Heart left ventricle (tissue), 16 donors: ENCODE data around the gene CTNNA1. TPM values are rescaled to one million over a fixed set of nuclear protein-coding genes. Genes with fewer than 3 reads are reported as not detected.

ENCODE experiments used
- ATAC-seq, 4 donors: fragments of 200-7000 bp; cut with Tn5 transposase; one replicate each; pipeline ENCODE4 v1.9.1; 2020 to 2022; ENCODE audit warnings: moderate library complexity in 4 of 4, mild to moderate bottlenecking in 3 of 4, moderate number of reproducible peaks in 1 of 4
- DNase-seq, 5 donors: peaks; one replicate each; pipeline ENCODE4 v3.0.0-alpha.2; 2020
- H3K27ac ChIP-seq, 12 donors: fragments of 200-600 bp; sonication (generic) in 4 of 12; one replicate each; pipeline versions ENCODE4 v1.5.0 to v1.8.0; 2016 to 2022; ENCODE audit warnings: mild to moderate bottlenecking in 2 of 12
- H3K27me3 ChIP-seq, 9 donors: fragments of 200-600 bp; sonication (generic) in 2 of 9; one replicate each; pipeline versions ENCODE4 v1.5.1 to v1.8.0; 2016 to 2022; ENCODE audit warnings: mild to moderate bottlenecking in 3 of 9
- H3K36me3 ChIP-seq, 9 donors: fragments of 200-600 bp; sonication (generic) in 2 of 9; one replicate each; pipeline versions ENCODE4 v1.5.0 to v1.8.0; 2018 to 2022; ENCODE audit warnings: mild to moderate bottlenecking in 2 of 9
- H3K4me1 ChIP-seq, 12 donors: fragments of 200-600 bp; sonication (generic) in 4 of 12; one replicate each; pipeline versions ENCODE4 v1.5.0 to v1.8.0; 2016 to 2022; ENCODE audit warnings: mild to moderate bottlenecking in 3 of 12
- H3K4me3 ChIP-seq, 12 donors: fragments of 200-600 bp; sonication (generic) in 4 of 12; one replicate each; pipeline versions ENCODE4 v1.5.0 to v1.8.0; 2017 to 2022; ENCODE audit warnings: mild to moderate bottlenecking in 9 of 12, moderate library complexity in 4 of 12
- H3K9me3 ChIP-seq, 12 donors: fragments of 200-600 bp; sonication (generic) in 4 of 12; one replicate each; pipeline versions ENCODE4 v1.5.0 to v1.8.0; 2016 to 2022; ENCODE audit warnings: mild to moderate bottlenecking in 1 of 12
- POLR2A ChIP-seq, 2 donors: fragments of 450-650 bp; IDR thresholded peaks; one replicate each; pipeline ENCODE4 v1.6.1; 2017; ENCODE audit warnings: antibody characterized with exemption in 2 of 2, mild to moderate bottlenecking in 2 of 2, moderate library complexity in 2 of 2
- WGBS, 4 donors: extraction: QIAGEN DNeasy Blood & Tissue Kit in 2 of 4; methylation state at CpG; one replicate each; pipeline versions ENCODE4 v1.1.5 to v1.1.7; 2013 to 2018; 5-methylcytosine and 5-hydroxymethylcytosine counted together
- intact Hi-C, 10 donors: fragments of 100-400 bp; cut with DNase I; formaldehyde crosslinking; loops; one replicate each; pipeline versions ENCODE4 v1.11.1 to v1.14.2; 2022
- polyA plus RNA-seq, 2 donors: library from polyadenylated mRNA; stranded (reverse); fragments of 200-250 nt; gene quantifications; one replicate each; pipeline ENCODE4 v1.2.3, GENCODE V29; 2013
- total RNA-seq, 9 donors: library from RNA; depleted of rRNA in 2 of 9; stranded (reverse); fragments of >200 nt in 2 of 9; fragmentation: NEBNext Ultra II Directional in 3 of 9; extraction: Animal tissue kit (Norgen Biotek cat#: 25700) in 3 of 9; gene quantifications; one replicate each; pipeline versions ENCODE4 v1.1.0 to v1.2.4, GENCODE V29; 2016 to 2023
- TF ChIP-seq, protein P1 (sequence below), 12 donors: fragments of 200-600 bp; sonication (generic) in 4 of 12; IDR thresholded peaks; one replicate each; pipeline versions ENCODE4 v1.5.0 to v1.8.0; 2018 to 2022; ENCODE audit warnings: antibody characterized with exemption in 12 of 12, mild to moderate bottlenecking in 5 of 12
- donor health status: ischemic (EF 13 %, LVEDD 7.1; RV severe dilation, severe dysfunction).
- donor health status: healthy with polysubstance abuse.
- donor health status: DM: no; HTN: yes; CAD: no.
- donor health status: DM: no; HTN: no; CAD: no.
- donor health status: ischemic (EF 25% LVEDD 6.9; RV normal size, moderate dysfunction).
- donor health status: ischemic (EF 25% LVEDD 5.7; RV mildly dilated, moderate dysfunction).
- donor health status: healthy.
- donor health status: DM: yes; HTN: yes; CAD: no.
- donor health status: ischemic (EF 35%, LVEDD 5.7; RV mildly dilated, moderate dysfunction).
- donor health status: nonischemic (EF 11% LVEDD 7.7; RV severe dilation, severe dysfunction).
- donor health status: DM: yes; HTN: yes; CAD: no.
- donor health status: PGD.
- donor health status: ischemic (EF 29% LVEDD 5.4; RV normal size, mild dysfunction).
- donor health status: nonischemic (EF 23%, LVEDD 6.1; RV moderate dilation, normal function).

CTNNA1 gene
- total and polyA plus RNA-seq, 11 donors, result 140 to 460 (median 399) TPM

DNA sequence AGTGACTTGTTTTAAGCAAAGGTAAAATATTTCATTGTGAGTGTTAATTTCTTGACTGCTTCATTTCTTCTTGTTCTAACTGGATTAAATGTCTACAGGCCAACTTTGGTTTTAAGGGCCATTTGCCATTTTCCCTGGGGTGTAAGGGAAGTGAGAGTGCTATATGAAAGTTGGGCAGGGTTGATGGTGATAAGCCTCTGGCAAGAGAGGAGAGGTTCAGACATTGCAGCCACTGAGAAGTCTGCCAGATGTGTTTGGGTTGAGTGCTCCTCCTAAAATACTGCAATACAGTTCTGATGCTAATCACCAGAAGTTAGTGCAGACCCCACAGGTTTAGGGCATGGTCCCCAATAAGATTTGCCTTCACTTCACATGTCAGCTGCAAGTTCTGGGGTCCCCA is 136.8 kb downstream of the CTNNA1 start:
- DNase-seq, result no peak
- H3K27ac ChIP-seq, result no peak overlapping the region
- no peak for ATAC-seq
- H3K9me3 ChIP-seq, result peaks cover 0 to 11% (median 0%) of the 10 kb centered on the region in 12 donors
- no peaks in the 10 kb centered on the region for H3K27me3 ChIP-seq
- no peak overlapping the region for H3K4me3 ChIP-seq
- intact Hi-C loops, result no loop called here
- H3K36me3 ChIP-seq, result peaks cover 2 to 85% (median 61%) of the 10 kb centered on the region in 9 donors
- TF ChIP-seq, protein P1, sequence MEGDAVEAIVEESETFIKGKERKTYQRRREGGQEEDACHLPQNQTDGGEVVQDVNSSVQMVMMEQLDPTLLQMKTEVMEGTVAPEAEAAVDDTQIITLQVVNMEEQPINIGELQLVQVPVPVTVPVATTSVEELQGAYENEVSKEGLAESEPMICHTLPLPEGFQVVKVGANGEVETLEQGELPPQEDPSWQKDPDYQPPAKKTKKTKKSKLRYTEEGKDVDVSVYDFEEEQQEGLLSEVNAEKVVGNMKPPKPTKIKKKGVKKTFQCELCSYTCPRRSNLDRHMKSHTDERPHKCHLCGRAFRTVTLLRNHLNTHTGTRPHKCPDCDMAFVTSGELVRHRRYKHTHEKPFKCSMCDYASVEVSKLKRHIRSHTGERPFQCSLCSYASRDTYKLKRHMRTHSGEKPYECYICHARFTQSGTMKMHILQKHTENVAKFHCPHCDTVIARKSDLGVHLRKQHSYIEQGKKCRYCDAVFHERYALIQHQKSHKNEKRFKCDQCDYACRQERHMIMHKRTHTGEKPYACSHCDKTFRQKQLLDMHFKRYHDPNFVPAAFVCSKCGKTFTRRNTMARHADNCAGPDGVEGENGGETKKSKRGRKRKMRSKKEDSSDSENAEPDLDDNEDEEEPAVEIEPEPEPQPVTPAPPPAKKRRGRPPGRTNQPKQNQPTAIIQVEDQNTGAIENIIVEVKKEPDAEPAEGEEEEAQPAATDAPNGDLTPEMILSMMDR (IDR thresholded peaks at IDR 0.05), result no peak
- TF ChIP-seq POLR2A (IDR thresholded peaks at IDR 0.05), result no peak
- H3K4me1 ChIP-seq, result peaks cover 0 to 4% (median 0%) of the 10 kb centered on the region in 12 donors

DNA sequence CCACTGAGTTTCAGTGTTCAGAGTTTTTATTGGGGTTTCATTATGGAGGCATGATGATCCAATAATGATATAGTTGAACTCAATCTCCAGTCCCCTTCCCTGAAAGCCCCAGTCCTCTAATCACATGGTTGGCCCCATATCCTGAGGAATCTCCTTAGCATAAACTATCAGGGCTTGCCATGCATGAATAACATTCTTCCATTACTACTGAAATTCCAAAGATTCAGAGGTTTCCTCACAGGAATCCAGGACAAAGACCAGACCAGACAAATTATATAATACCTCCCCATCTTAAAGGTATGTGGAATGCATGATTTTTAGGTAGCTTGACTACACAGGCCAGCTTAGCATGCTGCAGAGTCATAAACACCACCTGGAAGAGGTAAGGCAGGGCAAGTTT is 137.4 kb downstream of the CTNNA1 start:
- TF ChIP-seq, protein P1 (IDR thresholded peaks at IDR 0.05), result no peak
- TF ChIP-seq POLR2A (IDR thresholded peaks at IDR 0.05), result no peak
- Histone ChIP-seq H3K27me3 (no peaks in the 10 kb centered on the region), H3K27ac (no peak overlapping the region), H3K4me1 (no peaks in the 10 kb centered on the region), H3K4me3 (no peak overlapping the region), H3K9me3 (peaks cover 0 to 11% (median 0%) of the 10 kb centered on the region in 12 donors), H3K36me3 (peaks cover 2 to 88% (median 61%) of the 10 kb centered on the region in 9 donors)
- ATAC-seq, result no peak
- intact Hi-C loops, result no loop called here
- DNase-seq, result no peak

DNA sequence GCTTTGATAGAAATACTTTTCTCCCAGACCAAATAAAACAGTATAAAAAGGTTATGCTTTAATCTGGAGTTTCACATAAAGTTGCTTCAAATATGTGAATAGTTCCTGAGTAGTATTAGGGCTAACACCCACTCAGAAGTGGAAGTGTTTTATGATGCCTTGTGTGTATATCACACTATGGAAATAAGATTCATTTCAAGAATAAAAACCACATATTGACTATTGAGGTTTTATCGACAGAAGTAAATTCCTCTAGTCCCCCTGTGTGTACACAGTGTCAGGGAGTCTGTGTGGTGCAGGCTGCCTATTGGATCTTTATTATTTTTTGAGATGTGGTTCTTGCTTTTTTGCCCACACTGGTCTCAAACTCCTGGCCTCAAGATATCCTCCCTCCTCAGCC is 142.7 kb downstream of the CTNNA1 start:
- Histone ChIP-seq H3K27me3 (no peaks in the 10 kb centered on the region), H3K9me3 (no peaks in the 10 kb centered on the region), H3K4me3 (no peak overlapping the region), H3K27ac (no peak overlapping the region), H3K36me3 (peaks cover 0 to 61% (median 16%) of the 10 kb centered on the region in 9 donors), H3K4me1 (peaks cover 0 to 29% (median 5%) of the 10 kb centered on the region in 12 donors)
- intact Hi-C loops, result no loop called here
- WGBS, 4 donors, result 92 to 96% (median 94%) methylated on average over 1 of the region's 1 CpG
- DNase-seq (no peak), ATAC-seq (no peak)
- TF ChIP-seq, protein P1 (IDR thresholded peaks at IDR 0.05), result no peak

DNA sequence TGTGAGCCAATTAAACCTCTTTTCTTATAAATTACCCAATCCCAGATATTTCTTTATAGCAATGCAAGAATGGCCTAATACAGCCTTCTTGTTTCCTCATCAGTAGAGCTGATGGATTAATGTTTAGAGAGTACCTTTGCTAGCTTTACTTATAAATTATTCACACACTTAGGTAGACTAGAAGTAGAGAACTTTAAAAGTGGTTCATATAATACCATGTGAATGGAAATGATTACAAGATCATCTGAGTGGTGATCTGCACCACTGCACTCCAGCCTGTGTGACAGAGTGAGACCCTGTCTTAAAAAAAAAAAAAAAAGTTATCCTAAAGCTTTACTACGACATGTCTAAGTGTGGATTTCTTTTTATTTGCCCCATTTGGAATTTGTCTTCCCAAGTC is 145.1 kb downstream of the CTNNA1 start:
- whole genome bisulfite sequencing, 4 donors, result 93 to 98% (median 95%) methylated on average over 1 of the region's 1 CpG
- no peak overlapping the region for H3K27ac ChIP-seq
- no peaks in the 10 kb centered on the region for H3K27me3 ChIP-seq
- H3K36me3 ChIP-seq, result peaks cover 0 to 61% (median 8%) of the 10 kb centered on the region in 9 donors
- ATAC-seq, result no peak
- peaks cover 0 to 43% (median 15%) of the 10 kb centered on the region in 12 donors for H3K4me1 ChIP-seq
- H3K4me3 ChIP-seq, result no peak overlapping the region
- no peaks in the 10 kb centered on the region for H3K9me3 ChIP-seq
- no peak for DNase-seq
- intact Hi-C loops, result no loop called here
- no peak for TF ChIP-seq POLR2A (IDR thresholded peaks at IDR 0.05)
- TF ChIP-seq, protein P1 (IDR thresholded peaks at IDR 0.05), result no peak
